ENCODE measurements around the gene GPR68.
"Not testable (repeated sequence)": the region's sequence is repeated elsewhere in the genome, so short reads cannot be mapped to it uniquely, and the experiment has no call there.

Gene GPR68

GRCh38 chr14:91228112-91229004, 16.1 kb downstream of the GPR68 start:
- DNase-seq (ENCODE audit: low read depth in 2 of 2), result peak; percentile 65 to 81

- no peak for DNase-seq (ENCODE audit: low read depth in 2 of 2)
These were observed 17.3 kb downstream of the GPR68 start for GRCh38 chr14:91227183-91227628.

GRCh38 chr14:91226360-91226759, 18.1 kb downstream of the GPR68 start:
- DNase-seq (ENCODE audit: low read depth in 2 of 2), result not testable (repeated sequence)

- no peak for DNase-seq (ENCODE audit: low read depth in 2 of 2)
These were observed 19.5 kb downstream of the GPR68 start for GRCh38 chr14:91225025-91225424.

GRCh38 chr14:91223028-91223783, 21.3 kb downstream of the GPR68 start:
- DNase-seq (ENCODE audit: low read depth in 2 of 2), result no peak

- DNase-seq (ENCODE audit: low read depth in 2 of 2), result no peak
These were observed 23.2 kb downstream of the GPR68 start for GRCh38 chr14:91221270-91221669.

GRCh38 chr14:91220581-91221000, 23.9 kb downstream of the GPR68 start:
- DNase-seq (ENCODE audit: low read depth in 2 of 2), result no peak

- DNase-seq (ENCODE audit: low read depth in 2 of 2), result no peak
These were observed 24.8 kb downstream of the GPR68 start for GRCh38 chr14:91219517-91220389.

- DNase-seq (ENCODE audit: low read depth in 2 of 2), result no peak
These were observed 26.5 kb downstream of the GPR68 start for GRCh38 chr14:91218014-91218413.

- DNase-seq (ENCODE audit: low read depth in 2 of 2), result no peak
These were observed 27.7 kb downstream of the GPR68 start for GRCh38 chr14:91216731-91217226.

- no peak for DNase-seq (ENCODE audit: low read depth in 2 of 2)
These were observed 29.1 kb downstream of the GPR68 start for GRCh38 chr14:91215381-91215780.

- no peak for DNase-seq (ENCODE audit: low read depth in 2 of 2)
These were observed 30.2 kb downstream of the GPR68 start for GRCh38 chr14:91214306-91214705.

GRCh38 chr14:91211017-91211416, 33.5 kb downstream of the GPR68 start:
- DNase-seq (ENCODE audit: low read depth in 2 of 2), result no peak

GRCh38 chr14:91207008-91207407, 37.5 kb downstream of the GPR68 start:
- DNase-seq (ENCODE audit: low read depth in 2 of 2), result no peak

GRCh38 chr14:91205459-91205858, 39.0 kb downstream of the GPR68 start:
- no peak for DNase-seq (ENCODE audit: low read depth in 2 of 2)

GRCh38 chr14:91204657-91205056, 39.8 kb downstream of the GPR68 start:
- DNase-seq (ENCODE audit: low read depth in 2 of 2), result no peak

GRCh38 chr14:91202234-91202974, 42.1 kb downstream of the GPR68 start:
- DNase-seq (ENCODE audit: low read depth in 2 of 2), result no peak

GRCh38 chr14:91200802-91201201, 43.7 kb downstream of the GPR68 start:
- DNase-seq (ENCODE audit: low read depth in 2 of 2), result not testable (repeated sequence)

- no peak for DNase-seq (ENCODE audit: low read depth in 2 of 2)
These were observed 46.9 kb downstream of the GPR68 start for GRCh38 chr14:91197631-91198030.

GRCh38 chr14:91195881-91196280, 48.6 kb downstream of the GPR68 start:
- DNase-seq (ENCODE audit: low read depth in 2 of 2), result no peak

GRCh38 chr14:91193069-91193468, 51.4 kb downstream of the GPR68 start:
- DNase-seq (ENCODE audit: low read depth in 2 of 2), result no peak
